Pancreas (tissue), 10 donors: ENCODE measurements around the gene AKAP13. TPM values are rescaled to one million over a fixed set of nuclear protein-coding genes. Genes with fewer than 3 reads are reported as not detected.

ENCODE experiments used
- ATAC-seq, 4 donors: fragments of 200-7000 bp; cut with Tn5 transposase; one replicate each; pipeline versions ENCODE4 v1.8.0 to v1.9.1; 2020; ENCODE audit warnings: mild to moderate bottlenecking in 4 of 4, moderate library complexity in 4 of 4
- DNase-seq, 6 donors: peaks; one replicate each; pipeline ENCODE4 v3.0.0-alpha.2; 2020
- FAIRE-seq: peaks from 2 replicates; lab custom pipeline; 2012; peaks lifted over from hg19 to GRCh38; lab: Jason Lieb, UNC
- H3K27ac ChIP-seq, 4 donors: fragments of 200-600 bp; sonication (generic); 1 replicate in 3 of 4; 2 replicates in 1 of 4; pipeline versions ENCODE4 v1.5.0 to v1.8.0; 2020
- H3K27me3 ChIP-seq, 4 donors: fragments of 200-600 bp; one replicate each; pipeline ENCODE4 v1.8.0; 2021
- H3K36me3 ChIP-seq, 3 donors: fragments of 200-600 bp; sonication (generic) in 1 of 3; one replicate each; pipeline versions ENCODE4 v1.5.0 to v1.8.0; 2020 to 2021
- H3K4me1 ChIP-seq, 3 donors: fragments of 200-600 bp; one replicate each; pipeline ENCODE4 v1.8.0; 2021
- H3K4me3 ChIP-seq, 4 donors: fragments of 200-600 bp; sonication (generic) in 2 of 4; one replicate each; pipeline versions ENCODE4 v1.5.0 to v1.8.0; 2020 to 2021
- H3K9me3 ChIP-seq, 4 donors: fragments of 200-600 bp; one replicate each; pipeline ENCODE4 v1.8.0; 2021
- WGBS, 2 donors: extraction: QIAGEN DNeasy Blood & Tissue Kit; methylation state at CpG; one replicate each; pipeline ENCODE4 v1.1.7; 2013; 5-methylcytosine and 5-hydroxymethylcytosine counted together
- intact Hi-C, 3 donors: fragments of 100-400 bp; cut with DNase I; formaldehyde crosslinking; loops; one replicate each; pipeline versions ENCODE4 v1.11.1 to v1.14.2; 2022
- polyA plus RNA-seq, 2 donors: library from polyadenylated mRNA; stranded (reverse); fragments of 200-250 nt; gene quantifications; one replicate each; pipeline ENCODE4 v1.2.3, GENCODE V29; 2013
- total RNA-seq, 6 donors: library from RNA; stranded (reverse); fragmentation: NEBNext Ultra II Directional in 4 of 6; extraction: Animal tissue kit (Norgen Biotek cat#: 25700) in 4 of 6; gene quantifications; one replicate each; pipeline versions ENCODE4 v1.2.1 to v1.2.4, GENCODE V29; 2021 to 2023
- TF ChIP-seq, protein P1 (sequence below), 4 donors: fragments of 200-600 bp; sonication (generic) in 3 of 4; IDR thresholded peaks; one replicate each; pipeline versions ENCODE4 v1.5.0 to v1.8.0; 2021; ENCODE audit warnings: antibody characterized with exemption in 4 of 4
- donor health status: healthy with polysubstance abuse.
- donor health status: DM: no; HTN: no; CAD: no; lungs with moderate emphysema.
- donor health status: DM: no; HTN: no; CAD: no.
- donor health status: control.
- donor health status: control.
- donor health status: Bipolar disorder and iron deficiency.
- donor health status: DM: yes; HTN: yes; CAD: no.
- donor health status: DM: no; HTN: no; CAD: no.
- donor health status: DM: no; HTN: no; CAD: no.
- donor health status: DM: yes; HTN: yes; CAD: no.

Gene AKAP13
- total and polyA plus RNA-seq, 8 donors = 64.9 to 139 (median 89.9) TPM

DNA sequence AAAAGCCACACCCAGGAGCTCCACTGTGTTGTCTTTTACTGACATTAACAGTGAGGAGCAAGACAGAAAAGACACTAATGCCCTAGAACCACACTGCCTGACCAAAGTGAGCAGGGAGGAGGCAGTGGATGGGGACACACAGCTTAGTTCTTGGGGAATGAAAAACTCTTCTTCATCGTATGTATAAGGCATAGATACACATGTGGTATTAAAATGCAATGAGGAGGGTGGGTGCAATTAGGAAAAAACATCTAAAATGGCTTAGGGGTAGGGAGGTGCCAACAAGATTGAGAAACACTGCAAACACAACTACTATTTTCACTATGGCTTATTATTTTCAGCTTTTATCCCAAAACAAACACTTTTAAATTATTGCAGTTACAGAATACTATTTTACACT lies 398.8 kb downstream of the AKAP13 start:
- WGBS, 2 donors = 94 to 100% methylated on average over 1 of the region's 1 CpG
- peaks cover 0 to 2% (median 0%) of the 10 kb centered on the region in 3 donors for H3K4me1 ChIP-seq
- H3K27me3 ChIP-seq = no peaks in the 10 kb centered on the region
- no peak for FAIRE-seq
- intact Hi-C loops = no loop called here
- H3K27ac ChIP-seq = no peak overlapping the region
- no peak for ATAC-seq
- H3K9me3 ChIP-seq = no peaks in the 10 kb centered on the region
- DNase-seq = no peak
- no peaks in the 10 kb centered on the region for H3K36me3 ChIP-seq
- TF ChIP-seq, protein P1, sequence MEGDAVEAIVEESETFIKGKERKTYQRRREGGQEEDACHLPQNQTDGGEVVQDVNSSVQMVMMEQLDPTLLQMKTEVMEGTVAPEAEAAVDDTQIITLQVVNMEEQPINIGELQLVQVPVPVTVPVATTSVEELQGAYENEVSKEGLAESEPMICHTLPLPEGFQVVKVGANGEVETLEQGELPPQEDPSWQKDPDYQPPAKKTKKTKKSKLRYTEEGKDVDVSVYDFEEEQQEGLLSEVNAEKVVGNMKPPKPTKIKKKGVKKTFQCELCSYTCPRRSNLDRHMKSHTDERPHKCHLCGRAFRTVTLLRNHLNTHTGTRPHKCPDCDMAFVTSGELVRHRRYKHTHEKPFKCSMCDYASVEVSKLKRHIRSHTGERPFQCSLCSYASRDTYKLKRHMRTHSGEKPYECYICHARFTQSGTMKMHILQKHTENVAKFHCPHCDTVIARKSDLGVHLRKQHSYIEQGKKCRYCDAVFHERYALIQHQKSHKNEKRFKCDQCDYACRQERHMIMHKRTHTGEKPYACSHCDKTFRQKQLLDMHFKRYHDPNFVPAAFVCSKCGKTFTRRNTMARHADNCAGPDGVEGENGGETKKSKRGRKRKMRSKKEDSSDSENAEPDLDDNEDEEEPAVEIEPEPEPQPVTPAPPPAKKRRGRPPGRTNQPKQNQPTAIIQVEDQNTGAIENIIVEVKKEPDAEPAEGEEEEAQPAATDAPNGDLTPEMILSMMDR (IDR thresholded peaks at IDR 0.05) = no peak
- H3K4me3 ChIP-seq = no peak overlapping the region

DNA sequence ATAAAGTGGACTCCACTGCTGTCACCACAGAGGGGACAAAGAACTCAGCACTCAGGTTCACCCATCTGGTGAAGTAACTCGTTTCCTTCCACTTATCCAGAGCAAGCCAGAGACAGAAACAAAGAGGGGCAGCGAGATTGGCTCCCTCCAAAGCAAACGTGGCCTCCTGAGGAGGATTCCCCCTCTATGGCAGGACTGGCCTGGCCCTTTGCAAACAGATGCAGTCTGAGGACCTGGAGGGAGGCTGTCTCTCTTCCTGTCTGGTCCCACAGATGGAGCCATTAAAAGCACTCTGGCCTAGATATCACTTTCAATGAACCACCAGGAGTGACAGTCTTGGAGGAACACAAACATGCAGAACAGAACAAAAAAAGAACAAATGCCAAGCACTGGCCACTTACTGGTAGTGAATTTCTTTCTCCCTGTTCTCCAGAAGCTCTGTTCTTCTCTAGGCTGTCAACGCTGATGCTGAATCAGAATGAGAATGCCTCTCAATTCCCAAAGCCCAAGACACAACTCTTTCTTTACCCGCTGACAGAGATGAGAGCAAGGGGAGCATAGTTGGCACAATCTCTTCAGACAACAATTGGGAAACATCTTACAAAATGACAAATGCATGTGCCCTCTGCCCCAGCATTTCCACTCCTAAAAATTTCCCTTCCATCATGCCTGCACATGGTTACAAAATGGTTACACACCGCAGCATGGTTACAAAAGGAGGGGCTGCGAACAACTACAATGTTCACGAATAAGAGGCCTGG lies 400.0 kb downstream of the AKAP13 start:
- ATAC-seq = no peak

DNA sequence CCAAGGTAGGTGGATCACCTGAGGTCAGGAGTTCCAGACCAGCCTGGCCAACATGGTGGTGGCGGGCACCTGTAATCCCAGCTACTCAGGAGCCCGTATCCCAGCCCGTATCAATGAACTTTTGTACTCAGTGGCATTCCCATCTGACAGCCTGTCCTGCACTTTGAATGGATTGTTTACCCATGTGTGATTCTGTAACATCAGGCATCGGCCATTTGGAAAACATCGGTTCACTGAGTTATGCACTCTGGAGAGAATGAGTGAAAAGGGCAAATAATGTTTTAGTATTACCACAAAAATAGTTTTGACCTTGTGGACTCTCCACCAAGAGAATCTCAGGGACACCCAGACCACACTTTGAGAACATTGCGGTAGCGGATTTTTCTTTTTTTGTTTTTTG lies 400.7 kb downstream of the AKAP13 start:
- no peak for DNase-seq
- no peaks in the 10 kb centered on the region for H3K9me3 ChIP-seq
- no peak for FAIRE-seq
- whole genome bisulfite sequencing, 2 donors = 69 to 75% methylated on average over 7 of the region's 7 CpGs
- peaks cover 0 to 5% (median 0%) of the 10 kb centered on the region in 3 donors for H3K4me1 ChIP-seq
- H3K36me3 ChIP-seq = no peaks in the 10 kb centered on the region
- H3K27me3 ChIP-seq = no peaks in the 10 kb centered on the region
- intact Hi-C loops = no loop called here
- no peak overlapping the region for H3K4me3 ChIP-seq
- ATAC-seq = no peak
- H3K27ac ChIP-seq = no peak overlapping the region
- TF ChIP-seq, protein P1 (IDR thresholded peaks at IDR 0.05) = no peak

More for the DNA sequence above, 400.0 kb downstream of the AKAP13 start:
- Histone ChIP-seq H3K27me3 (no peaks in the 10 kb centered on the region), H3K36me3 (no peaks in the 10 kb centered on the region), H3K4me3 (no peak overlapping the region), H3K9me3 (no peaks in the 10 kb centered on the region), H3K4me1 (peaks cover 0 to 2% (median 0%) of the 10 kb centered on the region in 3 donors), H3K27ac (no peak overlapping the region)
- DNase-seq (no peak), FAIRE-seq (no peak)
- TF ChIP-seq, protein P1 (IDR thresholded peaks at IDR 0.05) = no peak
- intact Hi-C loops = no loop called here
- WGBS, 2 donors = 89 to 91% methylated on average over 8 of the region's 8 CpGs

DNA sequence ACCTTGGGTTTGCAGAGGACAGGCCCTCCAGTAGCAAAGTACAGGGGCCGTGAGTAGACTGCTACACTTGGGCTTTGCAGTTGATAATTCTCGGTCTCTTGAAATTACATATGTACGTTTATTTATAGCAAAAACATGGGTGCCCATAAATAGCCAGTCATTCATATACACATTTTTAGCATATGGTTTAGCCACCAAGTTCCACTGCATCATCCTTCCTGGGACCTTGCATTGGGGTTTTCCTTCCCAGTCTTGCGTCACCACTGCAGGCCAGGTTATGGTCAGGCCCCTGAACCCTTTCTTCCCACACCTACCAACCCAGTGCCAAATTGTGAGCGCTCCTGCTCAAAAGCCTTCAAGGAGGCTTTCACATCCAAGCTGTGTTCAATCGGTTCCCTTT lies 401.7 kb downstream of the AKAP13 start:
- Histone ChIP-seq H3K27ac (no peak overlapping the region), H3K4me3 (no peak overlapping the region), H3K9me3 (no peaks in the 10 kb centered on the region), H3K36me3 (no peaks in the 10 kb centered on the region), H3K4me1 (peaks cover 0 to 13% (median 6%) of the 10 kb centered on the region in 3 donors), H3K27me3 (no peaks in the 10 kb centered on the region)
- no peak for ATAC-seq
- no peak for FAIRE-seq
- 89 to 91% methylated on average over 6 of the region's 6 CpGs for WGBS, 2 donors
- TF ChIP-seq, protein P1 (IDR thresholded peaks at IDR 0.05) = no peak
- intact Hi-C loops = no loop called here
- peak in 1 of 6 donors; percentile 1 for DNase-seq
